Keratinocyte (primary cell): Measurements from ENCODE around the gene STK4. TPM values are rescaled to one million over a fixed set of nuclear protein-coding genes. Genes with fewer than 3 reads are reported as not detected.

ENCODE experiments used
- DNase-seq: peaks from one replicate; pipeline ENCODE4 v3.0.0-alpha.2; 2011; ENCODE audit warnings: low read depth, missing footprints, low spot score
- FAIRE-seq: peaks from 2 replicates; lab custom pipeline; 2011; peaks lifted over from hg19 to GRCh38; lab: Jason Lieb, UNC
- H2AFZ ChIP-seq: 2 replicates; pipeline ENCODE4 v1.6.0; 2012; ENCODE audit warnings: low read length, control low read depth, inconsistent platforms; ENCODE audit not compliant: control insufficient read depth
- H3K27ac ChIP-seq: 2 replicates; pipeline ENCODE4 v1.5.1; 2011; ENCODE audit warnings: low read length; ENCODE audit not compliant: control insufficient read depth, insufficient read depth
- H3K27me3 ChIP-seq: 3 replicates; pipeline ENCODE4 v1.6.0; 2011; ENCODE audit warnings: low read length; ENCODE audit not compliant: control insufficient read depth, insufficient read depth; ENCODE audit errors: extremely low read depth
- H3K36me3 ChIP-seq, 2 experiments: 2 replicates in 1 of 2; 3 replicates in 1 of 2; pipeline ENCODE4 v1.5.1; 2011; ENCODE audit warnings: low read length in 2 of 2, mild to moderate bottlenecking in 1 of 2; ENCODE audit not compliant: control insufficient read depth in 2 of 2, insufficient read depth in 2 of 2; ENCODE audit errors: extremely low read depth in 1 of 2
- H3K4me1 ChIP-seq: 3 replicates; pipeline ENCODE4 v1.5.1; 2011; ENCODE audit warnings: low read length; ENCODE audit not compliant: control insufficient read depth, insufficient read depth; ENCODE audit errors: extremely low read depth
- H3K4me2 ChIP-seq: 3 replicates; pipeline ENCODE4 v1.6.0; 2011; ENCODE audit warnings: low read depth, low read length; ENCODE audit not compliant: control insufficient read depth, insufficient read depth; ENCODE audit errors: extremely low read depth
- H3K4me3 ChIP-seq, 3 experiments: fragments of 200-600 bp in 1 of 3; sonication (generic) in 1 of 3; 2 replicates in 2 of 3; 3 replicates in 1 of 3; pipeline ENCODE4 v1.5.1; 2011 to 2016; ENCODE audit warnings: low read length in 3 of 3, mild to moderate bottlenecking in 3 of 3, control low read depth in 2 of 3, inconsistent platforms in 1 of 3, low read depth in 1 of 3, mixed read lengths in 1 of 3, mixed run types in 1 of 3, moderate library complexity in 1 of 3; ENCODE audit not compliant: control insufficient read depth in 2 of 3, insufficient read depth in 2 of 3; ENCODE audit errors: extremely low read depth in 1 of 3
- H3K79me2 ChIP-seq: 2 replicates; pipeline ENCODE4 v1.6.0; 2012; ENCODE audit warnings: low read length; ENCODE audit not compliant: control insufficient read depth, insufficient read depth
- H3K9ac ChIP-seq: 3 replicates; pipeline ENCODE4 v1.6.0; 2011; ENCODE audit warnings: low read length; ENCODE audit not compliant: control insufficient read depth, insufficient read depth; ENCODE audit errors: extremely low read depth
- H3K9me1 ChIP-seq: 3 replicates; pipeline ENCODE4 v1.6.0; 2011; ENCODE audit warnings: low read length; ENCODE audit not compliant: control insufficient read depth, insufficient read depth; ENCODE audit errors: extremely low read depth
- H3K9me3 ChIP-seq: 2 replicates; pipeline ENCODE4 v1.5.1; 2012; ENCODE audit warnings: low read depth, low read length; ENCODE audit not compliant: control insufficient read depth
- H4K20me1 ChIP-seq: 3 replicates; pipeline ENCODE4 v1.6.0; 2011; ENCODE audit warnings: low read length; ENCODE audit not compliant: control insufficient read depth, insufficient read depth; ENCODE audit errors: extremely low read depth
- CTCF ChIP-seq, 3 experiments: IDR thresholded peaks in 1 of 3; conservative IDR thresholded peaks in 1 of 3; optimal IDR thresholded peaks in 1 of 3; 2 replicates in 2 of 3; 3 replicates in 1 of 3; pipeline versions ENCODE3 to v1.5.1; 2011; ENCODE audit warnings: low read length in 3 of 3, mild to moderate bottlenecking in 3 of 3, moderate library complexity in 2 of 3, control low read depth in 1 of 3, inconsistent platforms in 1 of 3; ENCODE audit not compliant: insufficient read depth in 2 of 3; ENCODE audit errors: extremely low read depth in 1 of 3
- EZH2 ChIP-seq: IDR thresholded peaks from one replicate; pipeline ENCODE4 v1.6.1; 2012; ENCODE audit warnings: inconsistent platforms, mild to moderate bottlenecking, low read length, moderate library complexity
- dilution Hi-C: fragments of 300-500 bp; cut with MboI; formaldehyde crosslinking; loops from one replicate; pipeline ENCODE4 v1.7.0; 2020; ENCODE audit warnings: low sequenced_read_pairs; ENCODE audit not compliant: extremely low pct_ligation_motif_present
- polyA plus RNA-seq, 5 experiments: library from polyadenylated mRNA; depleted of rRNA in 3 of 5; stranded (reverse) in 3 of 5; stranded (forward) in 1 of 5; unstranded in 1 of 5; fragments of >200 nt; gene quantifications; 1 replicate in 1 of 5; 2 replicates in 3 of 5; 3 replicates in 1 of 5; pipeline versions ENCODE4 v1.2.1 to v1.2.3, GENCODE V29; 2011 to 2012; ENCODE audit warnings: missing spikeins in 2 of 5, low read depth in 1 of 5, low replicate concordance in 1 of 5

STK4 gene
- polyA plus RNA-seq, 1 donor (not counting 4 experiments of a cell fraction or from before 2014, with no cell fraction given): 30.5 TPM

DNA sequence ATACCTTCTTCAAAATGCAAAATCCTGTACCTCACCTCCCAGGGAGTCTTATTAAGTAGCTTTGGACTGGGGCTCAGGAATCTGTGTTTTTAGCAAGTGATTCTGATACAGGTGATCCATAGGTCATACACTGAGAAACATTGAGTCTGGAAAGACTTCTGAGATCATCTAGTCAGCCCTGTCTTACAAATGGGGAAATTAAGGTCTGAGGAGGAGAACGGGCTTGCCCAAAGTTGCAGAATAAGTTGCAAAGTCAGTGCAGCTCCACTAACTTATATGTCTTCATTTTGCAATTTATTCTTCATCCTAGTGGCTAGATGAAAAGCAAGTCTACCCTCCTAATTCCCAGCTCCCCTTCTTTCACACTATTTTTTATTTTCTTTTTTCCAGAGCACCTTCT is 105.8 kb downstream of the STK4 start:
- FAIRE-seq (no peak), DNase-seq (no peak)
- Histone ChIP-seq H3K4me2 (no peak overlapping the region), H3K79me2 (no peaks in the 10 kb centered on the region), H3K9me1 (no peaks in the 10 kb centered on the region), H4K20me1 (no peaks in the 10 kb centered on the region), H2AFZ (no peak overlapping the region), H3K27me3 (no peaks in the 10 kb centered on the region), H3K9ac (no peak overlapping the region), H3K27ac (no peak overlapping the region), H3K4me1 (peaks cover 18% of the 10 kb centered on the region), H3K4me3 (no peak overlapping the region), H3K36me3 (peaks cover 16 to 19% of the 10 kb centered on the region in 2 experiments), H3K9me3 (no peaks in the 10 kb centered on the region)
- TF ChIP-seq EZH2: no peak
- no peak for TF ChIP-seq CTCF (optimal IDR thresholded peaks at IDR 0.05 in 1 of 3, IDR thresholded peaks at IDR 0.05 in 1 of 3, conservative IDR thresholded peaks at IDR 0.05 in 1 of 3; ENCODE audit: extremely low read depth in 1 of 3, insufficient read depth in 2 of 3, low read length in 3 of 3)
- dilution Hi-C loops: no loop called here

DNA sequence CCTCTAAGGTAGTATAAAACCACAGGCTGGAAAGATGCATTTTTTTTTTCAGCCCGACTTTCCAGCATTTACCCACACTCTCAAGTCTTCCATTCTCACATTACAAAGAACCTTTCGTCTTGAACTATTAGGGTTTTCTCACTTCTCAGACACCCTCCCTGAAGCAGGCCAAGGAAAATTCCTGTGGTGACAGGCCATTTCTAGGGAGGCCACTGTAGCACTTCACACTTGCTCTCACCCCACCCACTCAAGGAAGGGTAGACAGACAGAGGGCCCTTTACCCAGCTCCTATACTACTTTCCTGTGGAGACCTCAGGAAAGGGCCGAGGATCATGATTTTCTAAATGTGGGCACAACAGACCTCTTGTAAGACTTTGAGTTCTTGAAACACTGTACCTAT is 106.9 kb downstream of the STK4 start:
- Histone ChIP-seq H4K20me1 (no peaks in the 10 kb centered on the region), H3K36me3 (peaks cover 16 to 20% of the 10 kb centered on the region in 2 experiments), H2AFZ (no peak overlapping the region), H3K9ac (no peak overlapping the region), H3K4me3 (no peak overlapping the region), H3K79me2 (no peaks in the 10 kb centered on the region), H3K4me1 (peaks cover 8% of the 10 kb centered on the region), H3K9me3 (no peaks in the 10 kb centered on the region), H3K4me2 (no peak overlapping the region), H3K9me1 (no peaks in the 10 kb centered on the region), H3K27me3 (no peaks in the 10 kb centered on the region), H3K27ac (no peak overlapping the region)
- TF ChIP-seq EZH2 (no peak), CTCF (optimal IDR thresholded peaks at IDR 0.05 in 1 of 3, IDR thresholded peaks at IDR 0.05 in 1 of 3, conservative IDR thresholded peaks at IDR 0.05 in 1 of 3; ENCODE audit: extremely low read depth in 1 of 3, insufficient read depth in 2 of 3, low read length in 3 of 3) (no peak)
- FAIRE-seq (no peak), DNase-seq (no peak)
- dilution Hi-C loops: no loop called here
